GM18861 (cell line): ENCODE data around the gene CRTC2.
"Not testable (repeated sequence)": the region's sequence is repeated elsewhere in the genome, so short reads cannot be mapped to it uniquely, and the experiment has no call there.

Experiments used
- ATAC-seq: cut with Tn5 transposase; IDR thresholded peaks from one replicate; pipeline ENCODE4 v1.9.1; 2021; ENCODE audit not compliant: unreplicated experiment

Gene CRTC2

DNA sequence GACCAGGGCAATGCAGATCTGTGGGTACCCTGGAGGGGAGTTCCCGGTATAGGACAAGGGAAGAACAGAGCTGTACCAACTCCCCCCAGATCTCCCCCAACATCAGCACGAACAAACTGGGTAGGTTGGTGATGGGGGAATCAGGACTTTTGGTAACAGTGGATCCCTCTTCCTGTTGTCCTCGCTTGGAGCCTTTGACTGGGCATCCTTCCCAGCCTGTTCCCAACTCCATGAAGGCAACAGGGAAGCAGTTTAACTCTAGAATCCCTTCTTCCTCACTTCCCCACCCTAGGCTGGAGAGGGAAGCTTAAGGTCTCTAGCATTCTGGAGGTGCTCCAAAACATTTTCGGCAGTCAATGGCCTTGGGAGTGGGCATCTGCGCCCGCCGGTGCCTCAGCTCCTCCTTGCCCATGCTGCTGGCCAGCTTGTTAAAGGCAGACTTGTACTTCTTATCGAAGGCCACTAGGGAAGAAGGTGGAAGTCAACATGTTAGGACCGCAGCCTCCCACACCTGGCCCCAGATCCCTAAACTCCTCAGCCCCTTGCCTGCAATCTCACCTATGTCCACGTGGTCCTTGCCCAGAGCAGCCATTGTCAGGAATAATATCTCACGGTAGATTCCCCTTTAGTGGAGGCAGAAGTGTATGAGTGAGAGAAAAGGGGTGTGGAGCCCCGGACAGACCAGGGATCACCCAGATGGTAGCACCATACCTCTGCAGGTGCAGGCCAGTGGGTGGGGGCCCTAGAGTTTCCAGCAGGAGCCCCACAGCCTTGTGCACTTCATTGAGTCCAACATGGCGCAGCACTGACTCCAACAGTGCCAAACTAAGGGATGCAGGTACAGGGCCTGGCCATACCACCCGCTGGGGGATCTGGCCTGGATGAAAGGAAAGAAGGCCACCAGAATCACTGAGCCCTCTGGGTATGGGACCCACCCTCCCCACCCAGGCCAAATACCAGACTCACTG, 28.1 kb downstream of the CRTC2 start:
- no peak for ATAC-seq

DNA sequence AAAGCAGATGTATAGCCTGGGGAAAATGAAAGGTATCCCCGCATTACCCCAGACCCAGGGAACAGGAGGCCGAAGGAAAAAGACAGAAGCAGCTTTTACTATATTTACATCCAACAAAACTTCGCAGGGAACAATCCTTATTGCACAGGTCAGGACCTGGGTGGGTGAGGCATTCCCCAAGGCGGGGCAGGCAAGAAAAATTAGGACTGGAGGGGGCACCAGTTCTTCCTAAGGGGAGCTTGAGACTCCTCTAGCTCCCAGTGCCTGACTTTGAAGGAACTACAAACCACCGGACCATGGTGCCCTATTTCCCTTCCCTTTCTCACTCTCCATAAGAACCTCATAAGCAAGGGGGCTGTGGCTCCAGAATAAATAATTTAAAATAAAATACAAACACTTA, 29.0 kb downstream of the CRTC2 start:
- ATAC-seq = no peak

DNA sequence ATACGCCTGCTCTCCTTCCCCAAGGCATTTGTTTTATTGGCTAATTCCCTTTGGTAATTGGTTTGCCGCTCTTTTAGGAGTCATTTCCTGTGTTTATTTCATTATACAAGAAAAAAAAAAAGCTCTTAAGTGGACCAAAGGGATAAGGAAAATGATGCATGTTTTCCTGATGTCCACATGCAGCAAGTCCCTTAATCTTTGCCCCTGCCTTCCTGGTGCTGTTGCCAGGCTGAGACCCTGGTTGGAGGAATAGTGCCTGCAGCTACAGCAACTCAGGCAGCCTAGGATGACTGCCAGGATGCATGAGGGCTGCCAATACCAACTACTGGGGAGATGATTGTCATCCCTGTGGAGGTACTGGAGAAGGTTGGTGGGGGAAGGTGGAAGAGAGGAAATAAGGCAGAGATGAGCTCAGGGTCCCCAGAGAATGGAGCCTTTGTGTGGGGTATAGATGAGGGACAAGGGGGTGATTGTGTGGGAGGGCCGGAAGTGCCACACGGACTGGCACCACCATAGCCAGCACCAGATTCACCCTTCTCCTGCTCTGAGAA, 29.5 kb downstream of the CRTC2 start:
- no peak for ATAC-seq

DNA sequence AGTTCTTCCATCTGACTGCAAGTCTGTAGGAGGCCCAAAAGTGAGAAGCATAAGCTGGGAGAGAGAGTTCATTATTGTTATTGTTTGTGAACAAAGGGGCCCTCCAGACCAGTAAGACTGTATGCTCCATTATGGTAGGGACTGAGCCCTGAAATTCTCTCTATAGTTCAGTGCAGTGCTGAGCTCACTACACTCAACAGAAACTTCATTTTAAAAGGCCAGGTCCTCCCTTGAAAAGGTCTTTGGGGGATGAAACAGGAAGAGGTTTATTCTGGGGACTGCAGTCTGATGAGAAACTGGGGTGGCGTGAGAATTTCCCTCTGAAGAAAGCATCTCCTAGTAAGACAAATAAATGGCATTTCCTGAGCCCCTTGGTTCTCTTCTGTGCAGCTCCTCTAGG, 30.2 kb downstream of the CRTC2 start:
- ATAC-seq = no peak

DNA sequence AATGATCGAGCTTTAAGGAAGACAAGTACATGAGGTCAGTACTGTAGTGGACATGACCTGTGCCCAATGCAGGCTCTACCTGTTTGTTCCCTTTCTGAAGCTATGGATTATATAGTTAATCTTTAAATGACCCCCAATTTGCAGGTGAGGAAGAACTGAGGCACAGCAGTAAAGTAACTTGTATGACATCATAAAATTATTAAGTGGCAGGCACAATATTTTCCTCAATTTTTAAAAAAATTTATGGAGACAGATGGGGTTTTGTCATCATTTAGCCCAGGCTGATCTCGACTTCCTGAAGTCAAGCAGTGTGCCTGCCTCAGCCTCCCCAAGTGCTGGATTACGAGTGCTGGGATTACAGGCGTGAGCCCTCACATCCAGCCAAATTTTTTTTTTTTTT, 32.0 kb downstream of the CRTC2 start:
- no peak for ATAC-seq

DNA sequence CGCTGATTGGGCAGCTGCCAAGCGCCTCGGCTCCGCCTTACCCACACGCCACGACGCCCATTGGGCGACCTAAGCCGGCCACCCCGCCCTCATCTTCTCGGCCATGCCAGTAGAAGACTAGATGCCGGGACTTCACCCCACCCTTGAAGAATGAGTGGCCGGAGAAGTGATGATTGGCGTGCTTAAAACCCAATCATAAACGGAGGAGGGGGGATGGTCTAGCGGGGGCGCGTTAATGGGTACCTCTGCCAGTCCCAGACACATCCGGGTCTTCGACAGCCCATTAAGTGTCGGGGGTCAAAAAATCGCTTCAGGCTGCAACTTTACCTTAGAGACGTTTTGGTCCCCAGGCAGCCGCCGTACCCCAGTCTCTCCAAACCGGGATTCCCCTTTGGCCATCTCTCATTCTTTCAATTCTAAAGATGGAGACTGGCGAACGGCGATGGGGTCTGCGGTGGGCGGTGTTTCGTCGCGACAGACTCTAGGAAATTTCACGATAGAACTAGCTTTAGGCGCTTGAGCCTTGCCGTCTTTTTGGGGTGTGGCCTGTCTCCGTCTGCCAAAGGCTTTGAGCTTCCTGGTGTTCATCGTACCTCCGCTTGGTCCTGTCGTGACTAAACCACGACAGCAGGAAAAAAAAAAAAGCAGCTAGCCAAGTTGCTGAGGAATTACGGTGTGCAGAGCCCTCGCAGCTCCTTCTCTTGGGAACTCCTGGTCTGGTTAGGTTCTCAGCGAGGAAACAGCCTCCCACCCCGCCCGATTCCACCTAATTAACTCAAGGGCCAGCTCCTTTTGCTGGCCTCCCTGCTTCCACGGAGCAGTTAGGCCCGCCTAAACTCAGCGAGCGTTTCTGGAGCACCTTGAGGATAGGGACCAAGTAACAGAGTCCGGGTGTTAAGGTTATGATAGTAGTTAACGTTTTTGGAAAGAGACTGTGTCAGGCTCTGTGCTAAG, 35.2 kb downstream of the CRTC2 start, which contains the start of gene GATAD2B:
Gene GATAD2B (minus strand): TSS at position 1 of the 954 bp plus-strand sequence. CDS start 94,625 bp downstream, outside the sequence.
- peak; percentile 81 for ATAC-seq

DNA sequence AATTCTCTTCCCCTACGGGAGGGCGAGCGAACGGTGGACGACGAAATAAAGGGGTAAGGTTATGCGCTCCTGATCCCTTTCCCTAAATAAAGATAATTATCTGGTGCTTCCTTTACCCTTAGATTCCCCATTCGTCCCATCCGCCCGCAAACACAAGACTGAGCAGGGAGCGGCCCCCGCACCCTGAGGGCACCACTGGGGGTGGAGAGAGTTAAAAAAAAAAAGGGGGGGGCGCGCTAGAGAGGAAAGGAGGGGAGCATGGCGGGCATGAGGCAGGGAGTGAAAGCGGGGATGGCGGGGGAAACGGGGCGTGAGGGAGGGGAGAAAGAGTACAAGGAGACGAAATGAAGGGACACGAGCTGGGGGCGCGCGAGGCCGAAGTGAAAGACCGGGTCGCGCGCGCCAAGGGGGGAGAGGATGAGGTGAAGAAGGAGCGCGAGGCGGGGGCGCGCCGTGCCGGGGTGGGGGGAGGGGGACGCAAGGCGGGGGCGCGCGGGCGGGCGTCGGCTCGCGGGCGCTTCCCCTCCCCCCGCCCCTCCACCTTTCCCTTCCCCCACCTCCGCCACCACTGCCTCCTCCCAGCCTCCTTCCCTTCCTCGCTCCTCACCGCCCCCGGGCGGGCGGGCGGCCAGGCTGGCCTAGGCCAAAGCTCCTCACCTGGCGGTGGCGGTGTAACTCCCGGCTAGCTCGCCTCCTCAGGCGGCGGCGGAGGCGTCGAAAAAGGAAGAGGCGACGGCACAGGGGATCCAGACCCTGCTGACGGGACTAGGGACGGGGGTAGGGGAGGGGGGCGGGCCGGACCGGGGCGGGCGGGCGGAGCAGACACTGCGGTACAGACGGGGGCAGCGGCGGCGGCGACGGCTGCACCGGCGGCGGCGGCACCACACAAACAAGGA, 36.1 kb downstream of the CRTC2 start:
- ATAC-seq = peak; percentile 16

DNA sequence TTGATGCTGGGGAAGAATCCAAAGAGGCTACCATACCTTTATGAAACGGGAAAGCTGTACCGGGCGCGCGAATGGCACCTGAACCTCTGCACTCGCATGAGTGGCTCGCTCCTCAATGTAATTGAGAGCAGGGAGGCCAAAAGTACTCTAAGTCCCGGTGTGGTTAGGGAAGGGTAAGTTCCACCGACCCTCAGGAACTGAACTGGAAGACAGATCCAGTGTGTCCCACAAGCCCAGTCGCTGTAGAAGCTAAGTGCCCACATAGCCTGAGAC, 36.7 kb downstream of the CRTC2 start:
- ATAC-seq = no peak

DNA sequence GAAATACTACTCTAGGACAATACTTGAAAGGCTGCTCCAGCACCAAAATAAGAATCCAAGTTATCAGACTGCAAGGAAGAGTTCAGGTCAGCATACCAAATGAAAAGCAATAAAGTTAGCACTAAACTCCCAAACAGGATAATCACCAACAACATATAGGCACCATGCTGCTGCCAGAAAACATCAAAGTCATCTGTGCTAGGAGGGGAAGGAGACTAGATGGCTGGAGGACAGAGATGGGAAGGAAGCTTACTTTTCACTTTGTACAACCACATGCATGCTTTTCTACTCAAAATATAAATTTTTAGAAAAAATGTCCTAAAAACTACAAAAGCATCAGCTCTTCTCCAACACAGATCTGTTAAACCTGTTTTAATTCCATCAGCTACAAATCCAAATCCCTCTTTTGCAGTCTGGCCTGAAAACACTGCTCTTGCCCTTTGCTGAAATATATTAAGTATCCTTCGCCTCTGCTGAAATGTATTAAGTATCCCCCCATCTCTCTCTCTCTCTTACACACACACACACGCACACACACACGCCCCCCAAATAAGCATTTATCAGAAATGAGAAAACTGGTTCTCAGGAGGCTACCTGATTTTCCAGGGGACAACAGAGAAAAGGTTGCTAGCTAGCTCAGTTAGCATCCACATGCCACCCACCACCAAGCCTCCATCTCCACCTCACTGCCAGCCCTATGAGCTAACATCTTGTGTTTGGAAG, 37.2 kb downstream of the CRTC2 start:
- no peak for ATAC-seq

DNA sequence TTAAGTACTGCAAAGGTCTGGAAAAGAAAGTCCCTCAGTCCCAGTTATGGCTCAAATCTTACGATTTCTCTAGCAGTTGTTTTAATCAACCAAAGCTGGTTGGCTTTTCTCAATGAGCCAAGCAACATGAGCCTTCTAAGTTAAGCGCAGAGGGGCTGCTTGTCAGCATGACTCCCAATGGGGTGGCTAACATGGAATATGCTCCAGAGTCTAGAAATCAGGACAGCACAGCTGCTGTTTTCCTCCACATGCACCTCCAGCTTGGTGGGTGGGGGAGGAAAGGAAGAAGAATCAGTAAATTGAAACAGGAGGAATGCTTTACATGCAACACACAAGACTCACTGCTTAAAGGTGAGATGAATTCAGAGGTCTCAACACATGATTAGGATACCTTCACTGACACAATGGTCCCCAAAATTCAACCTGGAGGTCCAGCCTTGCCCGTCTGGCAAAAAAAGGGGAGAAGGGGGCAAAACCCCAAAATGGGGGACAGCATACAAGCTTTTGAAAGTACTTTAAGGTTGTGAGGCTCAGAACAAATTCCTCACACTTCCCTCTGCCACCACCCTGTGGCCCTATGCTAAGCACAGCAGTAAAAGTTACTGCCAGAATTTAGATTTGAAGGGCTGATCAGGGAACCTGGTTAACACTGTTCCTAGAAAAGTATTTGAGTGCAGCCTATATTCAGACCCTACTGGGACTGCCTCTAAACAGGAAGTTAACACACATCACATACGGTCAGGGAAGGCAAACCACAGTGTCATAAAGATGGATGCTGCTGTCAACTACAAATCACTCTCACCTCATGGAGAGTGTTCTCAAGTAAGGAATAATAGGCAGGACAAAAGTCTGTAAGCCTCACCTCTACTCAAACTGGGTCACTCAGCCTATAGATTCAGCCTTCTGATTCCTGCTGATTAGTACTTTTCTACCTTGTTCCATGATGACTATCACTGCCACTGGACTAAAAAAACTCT, 38.2 kb downstream of the CRTC2 start:
- ATAC-seq = no peak

DNA sequence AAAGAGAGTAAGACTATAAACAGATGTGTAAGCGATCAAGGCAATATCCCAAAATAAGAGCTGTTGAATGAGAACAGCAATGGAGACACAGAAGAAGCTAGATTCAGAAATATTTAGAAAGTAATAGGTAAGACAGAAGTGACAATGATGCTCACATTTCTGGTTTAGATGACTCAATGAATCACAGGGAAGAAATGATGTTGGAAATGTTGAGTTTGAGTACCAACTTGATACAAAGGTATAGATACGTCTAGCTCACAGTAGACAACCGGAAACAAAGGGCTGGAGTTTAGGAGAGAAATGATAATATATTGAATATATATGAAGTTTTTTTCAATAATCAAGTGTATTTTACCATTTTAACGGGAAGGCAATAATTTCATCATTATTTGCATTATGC, 42.1 kb downstream of the CRTC2 start:
- no peak for ATAC-seq

DNA sequence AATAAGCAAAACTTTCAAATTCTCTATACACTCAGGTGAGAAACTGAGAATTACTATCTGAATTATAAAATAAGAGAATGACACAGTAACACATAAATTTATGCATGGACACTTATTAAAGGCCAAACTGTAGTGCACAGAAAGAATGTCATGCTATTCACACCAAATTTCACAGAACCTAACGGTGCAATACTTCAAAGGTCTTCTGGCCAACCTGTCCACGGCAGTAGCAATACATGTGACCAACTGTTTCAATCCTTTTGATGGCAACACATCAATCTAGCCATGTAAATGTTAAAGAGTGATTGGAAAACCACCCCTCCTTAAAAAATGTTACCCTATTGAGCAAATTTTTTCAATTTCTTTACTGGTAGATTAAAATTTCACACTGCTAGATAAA, 46.1 kb downstream of the CRTC2 start:
- no peak for ATAC-seq

DNA sequence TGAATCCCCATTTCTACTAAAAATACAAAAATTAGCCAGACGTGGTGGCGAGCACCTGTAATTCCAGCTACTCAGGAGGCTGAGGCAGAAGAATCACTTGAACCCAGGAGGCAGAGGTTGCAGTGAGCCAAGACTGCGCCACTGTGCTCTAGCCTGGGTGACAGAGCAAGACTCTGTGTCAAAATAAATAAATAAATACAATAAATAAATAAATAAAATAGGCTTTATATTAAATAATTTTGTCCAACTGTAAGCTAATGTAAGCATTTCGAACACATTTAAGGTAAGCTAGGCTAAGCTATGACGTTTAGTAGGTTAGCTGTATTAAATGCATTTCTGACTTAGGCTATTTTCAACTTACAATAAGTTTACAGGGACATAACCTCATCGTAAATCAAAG, 47.9 kb downstream of the CRTC2 start:
- not testable (repeated sequence) for ATAC-seq

DNA sequence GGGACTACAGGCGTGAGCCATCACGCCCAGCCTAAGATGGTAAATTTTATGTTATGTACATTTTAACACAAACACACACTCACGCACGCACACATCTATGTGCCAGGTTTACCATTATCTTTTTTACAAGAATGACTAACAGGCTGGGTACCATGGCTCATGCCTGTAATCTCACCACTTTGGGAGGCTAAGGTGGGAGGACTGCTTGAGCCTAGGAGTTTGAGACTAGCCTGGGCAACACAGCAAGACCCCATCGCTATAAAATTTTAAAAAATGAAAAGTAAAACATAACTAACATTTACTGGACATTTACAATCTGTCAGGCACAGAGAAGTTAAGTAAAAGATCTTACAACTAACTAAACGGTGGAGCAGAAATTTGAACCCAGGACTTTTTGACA, 50.3 kb downstream of the CRTC2 start:
- no peak for ATAC-seq

DNA sequence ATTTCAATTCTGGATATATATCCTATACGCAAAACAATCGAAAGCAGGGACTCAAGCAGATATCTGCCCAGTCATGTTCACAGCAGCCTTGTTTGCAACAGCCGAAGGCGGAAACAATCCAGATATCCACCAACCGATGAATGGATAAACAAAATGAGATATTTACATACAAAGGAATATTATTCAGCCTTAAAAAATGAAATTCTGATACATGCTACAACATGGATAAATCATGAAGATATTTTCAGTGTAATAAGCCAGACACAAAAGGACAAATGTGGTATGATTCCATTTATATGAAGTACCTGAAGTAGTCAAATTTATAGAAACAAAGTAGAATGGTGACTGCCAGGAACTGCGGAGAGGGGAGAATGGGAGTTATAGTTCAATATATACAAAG, 51.3 kb downstream of the CRTC2 start:
- ATAC-seq = no peak

DNA sequence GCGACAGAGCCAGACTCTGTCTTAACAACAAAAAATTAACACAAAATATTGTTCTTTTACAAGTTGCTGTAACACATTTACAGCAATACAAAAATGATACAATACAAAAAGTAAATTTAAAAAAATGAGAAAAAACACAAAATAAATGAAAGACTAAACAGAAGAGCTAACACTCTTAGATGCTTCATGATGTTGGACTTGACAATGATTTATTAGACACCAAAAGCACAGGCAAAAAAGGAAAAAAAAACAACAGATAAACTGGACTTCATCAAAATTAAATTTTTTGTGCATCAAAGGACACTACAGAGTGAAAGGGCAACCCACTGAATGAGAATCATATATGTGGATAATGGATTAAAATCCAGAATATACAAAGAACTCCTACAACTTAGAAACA, 52.0 kb downstream of the CRTC2 start:
- ATAC-seq = no peak

DNA sequence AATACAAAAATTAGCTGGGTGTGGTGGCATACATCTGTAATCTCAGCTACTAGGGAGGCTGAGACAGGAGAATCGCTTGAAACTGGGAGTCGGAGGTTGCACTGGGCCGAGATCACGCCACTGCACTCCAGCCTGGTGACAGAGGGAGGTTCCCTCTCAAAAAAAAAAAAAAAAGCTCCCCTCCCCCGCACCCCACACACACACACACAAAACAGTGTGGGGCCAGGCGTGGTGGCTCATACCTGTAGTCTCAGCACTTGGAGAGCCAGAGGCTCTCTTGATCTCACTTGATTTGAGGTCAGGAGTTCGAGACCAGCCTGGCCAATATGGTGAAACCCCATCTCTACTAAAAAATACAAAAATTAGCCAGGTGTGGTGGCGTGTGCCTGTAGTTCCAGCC, 52.5 kb downstream of the CRTC2 start:
- not testable (repeated sequence) for ATAC-seq

DNA sequence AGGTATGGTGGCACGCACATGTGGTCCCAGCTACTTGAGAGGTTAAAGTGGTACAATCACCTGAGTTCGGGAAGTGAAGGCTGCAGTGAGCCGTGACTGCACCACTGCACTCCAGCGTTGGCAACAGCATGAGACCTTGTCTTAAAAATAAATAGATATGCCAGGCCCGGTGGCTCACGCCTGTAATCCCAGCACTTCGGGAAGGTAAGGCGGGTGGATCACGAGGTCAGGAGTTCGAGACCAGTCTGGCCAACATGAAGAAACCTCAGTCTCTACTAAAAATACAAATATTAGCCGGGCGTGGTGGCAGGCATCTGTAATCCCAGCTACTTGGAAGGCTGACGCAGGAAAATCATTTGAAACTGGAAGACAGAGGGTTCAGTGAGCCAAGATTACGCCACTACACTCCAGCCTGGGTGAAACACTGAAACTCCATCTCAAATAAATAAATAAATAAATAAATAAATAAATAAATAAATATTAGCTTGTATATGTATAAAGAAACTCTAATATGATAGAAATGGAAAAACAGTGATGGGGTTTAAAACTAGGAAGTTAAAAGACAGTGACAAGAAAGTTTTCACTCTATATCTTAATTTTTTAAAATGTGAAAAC, 54.5 kb downstream of the CRTC2 start:
- ATAC-seq = no peak
